Measurements from ENCODE around the gene CCDC201.

The CCDC201 gene

GRCh38 chr7:45912972-45913371, 40.1 kb upstream of the CCDC201 start:
- Histone ChIP-seq H3K9me3 (replicated peaks; ENCODE audit: low read length) (no peaks in the 10 kb centered on the region), H3K4me2 (ENCODE audit: low read length) (no peak overlapping the region), H3K36me3 (ENCODE audit: insufficient read depth, low read length) (peaks cover 43% of the 10 kb centered on the region), H3K4me3 (ENCODE audit: low read length) (no peak overlapping the region), H3K4me1 (ENCODE audit: control insufficient read depth, insufficient read depth, low read length) (peaks cover 3% of the 10 kb centered on the region), H3K27me3 (ENCODE audit: control insufficient read depth, insufficient read depth, low read length) (no peaks in the 10 kb centered on the region), H3K9ac (ENCODE audit: low read depth, low read length) (no peak overlapping the region)

DNA sequence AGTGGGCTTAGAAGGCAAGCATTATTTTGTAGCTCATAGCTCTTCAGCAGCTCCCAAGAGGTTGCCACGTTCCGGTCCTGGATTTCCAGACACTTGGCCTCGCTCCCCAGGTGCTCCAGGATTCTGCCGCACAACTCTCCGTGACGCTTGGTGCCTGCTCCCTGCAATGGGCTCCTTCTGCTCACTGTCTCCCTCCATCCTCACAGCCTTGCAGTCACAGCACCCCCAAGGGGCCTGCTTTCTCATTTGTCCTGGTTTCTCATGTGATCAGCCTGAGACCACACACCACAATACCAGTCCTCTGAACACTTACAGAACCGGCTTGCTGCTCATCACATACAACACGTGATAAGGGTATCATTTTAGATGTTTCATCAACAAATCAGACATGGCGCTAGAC, 38.4 kb upstream of the CCDC201 start:
- H3K4me2 ChIP-seq (ENCODE audit: low read length): no peak overlapping the region
- no peaks in the 10 kb centered on the region for H3K27me3 ChIP-seq (ENCODE audit: control insufficient read depth, insufficient read depth, low read length)
- H3K4me1 ChIP-seq (ENCODE audit: control insufficient read depth, insufficient read depth, low read length): no peaks in the 10 kb centered on the region
- no peaks in the 10 kb centered on the region for H3K9me3 ChIP-seq (replicated peaks; ENCODE audit: low read length)
- H3K36me3 ChIP-seq (ENCODE audit: insufficient read depth, low read length): peaks cover 32% of the 10 kb centered on the region
- H3K9ac ChIP-seq (ENCODE audit: low read depth, low read length): no peak overlapping the region
- no peak overlapping the region for H3K4me3 ChIP-seq (ENCODE audit: low read length)

- H3K36me3 ChIP-seq (ENCODE audit: insufficient read depth, low read length): peaks cover 28% of the 10 kb centered on the region
- H3K9me3 ChIP-seq (replicated peaks; ENCODE audit: low read length): no peaks in the 10 kb centered on the region
- no peaks in the 10 kb centered on the region for H3K4me1 ChIP-seq (ENCODE audit: control insufficient read depth, insufficient read depth, low read length)
- H3K4me3 ChIP-seq (ENCODE audit: low read length): no peak overlapping the region
- no peaks in the 10 kb centered on the region for H3K27me3 ChIP-seq (ENCODE audit: control insufficient read depth, insufficient read depth, low read length)
- H3K4me2 ChIP-seq (ENCODE audit: low read length): no peak overlapping the region
- H3K9ac ChIP-seq (ENCODE audit: low read depth, low read length): no peak overlapping the region
Observed at GRCh38 chr7:45910855-45911254, 38.0 kb upstream of the CCDC201 start.

- Histone ChIP-seq H3K4me3 (ENCODE audit: low read length) (no peak overlapping the region), H3K9me3 (replicated peaks; ENCODE audit: low read length) (no peaks in the 10 kb centered on the region), H3K9ac (ENCODE audit: low read depth, low read length) (no peak overlapping the region), H3K36me3 (ENCODE audit: insufficient read depth, low read length) (peaks cover 17% of the 10 kb centered on the region), H3K4me1 (ENCODE audit: control insufficient read depth, insufficient read depth, low read length) (no peaks in the 10 kb centered on the region), H3K4me2 (ENCODE audit: low read length) (no peak overlapping the region), H3K27me3 (ENCODE audit: control insufficient read depth, insufficient read depth, low read length) (no peaks in the 10 kb centered on the region)
Observed at GRCh38 chr7:45909561-45909960, 36.7 kb upstream of the CCDC201 start.

- H3K4me3 ChIP-seq (ENCODE audit: low read length): no peak overlapping the region
- H3K9me3 ChIP-seq (replicated peaks; ENCODE audit: low read length): no peaks in the 10 kb centered on the region
- H3K36me3 ChIP-seq (ENCODE audit: insufficient read depth, low read length): no peaks in the 10 kb centered on the region
- H3K27me3 ChIP-seq (ENCODE audit: control insufficient read depth, insufficient read depth, low read length): no peaks in the 10 kb centered on the region
- no peaks in the 10 kb centered on the region for H3K4me1 ChIP-seq (ENCODE audit: control insufficient read depth, insufficient read depth, low read length)
- no peak overlapping the region for H3K9ac ChIP-seq (ENCODE audit: low read depth, low read length)
- no peak overlapping the region for H3K4me2 ChIP-seq (ENCODE audit: low read length)
Observed at GRCh38 chr7:45902820-45903219, 29.9 kb upstream of the CCDC201 start.

GRCh38 chr7:45901566-45901965, 28.7 kb upstream of the CCDC201 start:
- no peak overlapping the region for H3K9ac ChIP-seq (ENCODE audit: low read depth, low read length)
- H3K4me1 ChIP-seq (ENCODE audit: control insufficient read depth, insufficient read depth, low read length): no peaks in the 10 kb centered on the region
- no peaks in the 10 kb centered on the region for H3K36me3 ChIP-seq (ENCODE audit: insufficient read depth, low read length)
- H3K27me3 ChIP-seq (ENCODE audit: control insufficient read depth, insufficient read depth, low read length): no peaks in the 10 kb centered on the region
- no peak overlapping the region for H3K4me3 ChIP-seq (ENCODE audit: low read length)
- no peaks in the 10 kb centered on the region for H3K9me3 ChIP-seq (replicated peaks; ENCODE audit: low read length)
- no peak overlapping the region for H3K4me2 ChIP-seq (ENCODE audit: low read length)

DNA sequence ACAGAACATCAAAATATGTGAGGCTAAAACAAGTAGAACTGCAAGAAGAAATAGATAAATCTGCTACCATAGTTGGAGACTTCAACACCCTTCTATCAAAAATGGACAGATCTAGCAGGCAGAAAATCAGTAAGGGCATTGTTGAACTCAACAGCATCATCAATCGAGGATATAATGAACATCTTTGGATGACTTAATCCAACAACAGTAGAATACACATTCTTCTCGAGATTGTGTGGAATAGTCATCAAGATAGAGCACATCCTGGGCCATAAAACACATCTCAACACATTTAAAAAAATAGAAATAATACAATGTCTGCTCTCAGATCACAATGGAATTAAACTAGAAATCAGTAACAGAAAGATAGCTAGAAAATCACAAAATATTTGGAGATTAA, 25.3 kb upstream of the CCDC201 start:
- Histone ChIP-seq H3K36me3 (ENCODE audit: insufficient read depth, low read length) (no peaks in the 10 kb centered on the region), H3K9ac (ENCODE audit: low read depth, low read length) (no peak overlapping the region), H3K4me1 (ENCODE audit: control insufficient read depth, insufficient read depth, low read length) (no peaks in the 10 kb centered on the region), H3K4me2 (ENCODE audit: low read length) (no peak overlapping the region), H3K4me3 (ENCODE audit: low read length) (no peak overlapping the region), H3K27me3 (ENCODE audit: control insufficient read depth, insufficient read depth, low read length) (no peaks in the 10 kb centered on the region), H3K9me3 (replicated peaks; ENCODE audit: low read length) (no peaks in the 10 kb centered on the region)

- Histone ChIP-seq H3K27me3 (ENCODE audit: control insufficient read depth, insufficient read depth, low read length) (no peaks in the 10 kb centered on the region), H3K9ac (ENCODE audit: low read depth, low read length) (no peak overlapping the region), H3K4me1 (ENCODE audit: control insufficient read depth, insufficient read depth, low read length) (no peaks in the 10 kb centered on the region), H3K9me3 (replicated peaks; ENCODE audit: low read length) (no peaks in the 10 kb centered on the region), H3K36me3 (ENCODE audit: insufficient read depth, low read length) (no peaks in the 10 kb centered on the region), H3K4me3 (ENCODE audit: low read length) (no peak overlapping the region), H3K4me2 (ENCODE audit: low read length) (no peak overlapping the region)
Observed at GRCh38 chr7:45897042-45897690, 24.3 kb upstream of the CCDC201 start.

DNA sequence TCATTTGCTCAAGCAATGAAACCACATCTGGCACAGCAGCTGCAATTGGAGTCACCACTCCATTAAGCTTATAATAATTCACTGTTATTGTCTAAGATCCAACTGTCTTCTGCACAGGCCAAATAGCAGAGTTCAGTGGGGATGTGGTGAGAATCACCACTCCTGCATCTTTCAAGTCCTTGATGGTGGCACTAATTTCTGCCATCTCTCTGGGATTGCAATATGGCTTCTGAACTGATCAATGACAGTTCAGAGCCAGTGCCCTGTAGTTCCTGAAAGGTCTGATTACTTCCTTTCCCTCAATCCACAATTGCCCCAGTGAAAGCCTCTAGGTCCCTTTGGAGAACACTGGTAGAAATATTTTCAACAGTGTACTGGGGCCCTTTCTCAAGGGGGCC, 21.8 kb upstream of the CCDC201 start:
- H3K27me3 ChIP-seq (ENCODE audit: control insufficient read depth, insufficient read depth, low read length): no peaks in the 10 kb centered on the region
- H3K4me2 ChIP-seq (ENCODE audit: low read length): no peak overlapping the region
- no peak overlapping the region for H3K9ac ChIP-seq (ENCODE audit: low read depth, low read length)
- peaks cover under 1% of the 10 kb centered on the region for H3K4me1 ChIP-seq (ENCODE audit: control insufficient read depth, insufficient read depth, low read length)
- H3K36me3 ChIP-seq (ENCODE audit: insufficient read depth, low read length): no peaks in the 10 kb centered on the region
- H3K9me3 ChIP-seq (replicated peaks; ENCODE audit: low read length): no peaks in the 10 kb centered on the region
- H3K4me3 ChIP-seq (ENCODE audit: low read length): no peak overlapping the region

DNA sequence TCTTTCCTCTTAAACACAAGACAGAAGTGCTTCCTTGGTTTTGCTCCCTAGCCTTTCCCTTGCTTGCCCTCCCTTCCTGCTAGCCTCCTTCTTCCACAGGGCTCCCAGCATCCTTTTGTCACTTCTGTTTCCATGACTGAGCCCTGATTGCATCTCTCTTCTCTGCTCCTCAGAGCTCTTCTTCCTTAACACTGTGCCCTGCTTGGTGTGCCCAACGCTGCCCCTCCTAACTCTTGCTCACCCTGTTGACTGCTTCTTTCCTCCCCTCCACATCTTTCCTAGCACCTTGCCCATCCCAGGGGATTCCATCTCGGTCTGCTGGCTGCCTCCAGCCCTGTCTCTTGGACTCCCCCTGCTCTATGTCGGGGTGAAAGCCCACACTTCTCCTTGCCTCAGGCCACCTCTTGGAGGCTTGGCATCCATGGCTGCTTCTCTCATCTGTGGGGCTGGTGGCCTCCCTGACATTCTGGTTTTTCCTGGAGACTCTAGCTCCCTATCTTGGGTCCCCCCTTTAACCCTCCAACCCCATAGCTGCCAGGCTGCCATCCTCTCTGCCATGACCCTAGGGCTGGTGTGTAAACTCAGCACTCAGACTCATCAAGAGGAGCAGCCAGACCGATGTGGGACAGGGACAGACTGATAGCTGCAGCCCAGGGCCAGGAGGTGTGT, 21.2 kb upstream of the CCDC201 start:
- H3K4me1 ChIP-seq (ENCODE audit: control insufficient read depth, insufficient read depth, low read length): peaks cover 6% of the 10 kb centered on the region
- H3K36me3 ChIP-seq (ENCODE audit: insufficient read depth, low read length): no peaks in the 10 kb centered on the region
- no peaks in the 10 kb centered on the region for H3K27me3 ChIP-seq (ENCODE audit: control insufficient read depth, insufficient read depth, low read length)
- no peak overlapping the region for H3K4me3 ChIP-seq (ENCODE audit: low read length)
- no peak overlapping the region for H3K9ac ChIP-seq (ENCODE audit: low read depth, low read length)
- H3K4me2 ChIP-seq (ENCODE audit: low read length): no peak overlapping the region
- no peaks in the 10 kb centered on the region for H3K9me3 ChIP-seq (replicated peaks; ENCODE audit: low read length)

GRCh38 chr7:45893374-45893995, 20.6 kb upstream of the CCDC201 start:
- no peaks in the 10 kb centered on the region for H3K27me3 ChIP-seq (ENCODE audit: control insufficient read depth, insufficient read depth, low read length)
- H3K4me3 ChIP-seq (ENCODE audit: low read length): no peak overlapping the region
- no peak overlapping the region for H3K9ac ChIP-seq (ENCODE audit: low read depth, low read length)

More at GRCh38 chr7:45893374-45893995, 20.6 kb upstream of the CCDC201 start:
- Histone ChIP-seq H3K9me3 (replicated peaks; ENCODE audit: low read length) (no peaks in the 10 kb centered on the region), H3K4me1 (ENCODE audit: control insufficient read depth, insufficient read depth, low read length) (peaks cover 10% of the 10 kb centered on the region), H3K36me3 (ENCODE audit: insufficient read depth, low read length) (no peaks in the 10 kb centered on the region), H3K4me2 (ENCODE audit: low read length) (no peak overlapping the region)

Measured in skeletal muscle satellite cell (primary cell).